NCI-H2196 (cell line): ENCODE measurements around the gene RAB43.
"Not testable (repeated sequence)": the region's sequence is repeated elsewhere in the genome, so short reads cannot be mapped to it uniquely, and the experiment has no call there.

Experiments
- DNase-seq: peaks from one replicate; lab custom pipeline; 2025; ENCODE audit not compliant: unreplicated experiment; lab: John Stamatoyannopoulos, UW

Gene RAB43

DNA sequence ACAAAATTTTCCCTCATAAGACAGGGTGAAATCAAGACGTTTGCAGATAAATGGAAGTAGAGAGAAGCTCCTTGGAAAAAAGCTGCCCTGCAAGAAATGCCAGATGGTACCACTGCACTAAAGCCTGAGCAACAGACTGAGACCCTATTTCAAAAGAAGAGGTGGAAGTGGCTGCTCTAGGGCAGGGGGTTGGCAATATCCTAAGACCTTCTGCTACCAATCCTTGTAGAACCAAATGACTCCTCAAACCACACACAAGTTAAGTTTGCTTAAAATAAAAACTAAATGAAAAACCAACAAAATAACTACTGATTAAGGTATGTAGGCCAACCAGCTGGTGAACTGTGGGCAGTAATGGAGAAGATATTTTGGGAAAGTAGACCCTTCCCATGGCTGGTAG lies 21.3 kb downstream of the RAB43 start:
- no peak for DNase-seq

DNA sequence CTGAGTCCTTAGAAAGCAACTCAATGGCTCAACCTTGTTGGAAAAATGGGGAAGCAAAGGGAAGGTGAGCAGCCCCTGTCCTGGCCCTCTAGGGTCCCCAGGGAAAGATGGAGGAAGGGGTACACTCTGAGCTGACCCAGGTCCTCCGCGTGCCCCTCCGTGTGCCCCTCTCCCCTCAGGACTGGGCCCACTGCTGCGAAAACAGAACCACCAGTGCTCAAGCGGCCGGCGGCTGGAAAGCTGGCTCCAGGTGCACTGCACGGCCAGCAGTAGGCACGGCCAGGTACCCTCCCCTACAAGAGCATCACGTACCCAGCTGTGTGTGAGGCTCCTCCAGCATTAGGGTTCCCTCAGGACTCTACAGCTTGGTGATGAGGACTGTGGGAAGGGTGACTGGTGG lies 26.3 kb downstream of the RAB43 start:
- DNase-seq = no peak

DNA sequence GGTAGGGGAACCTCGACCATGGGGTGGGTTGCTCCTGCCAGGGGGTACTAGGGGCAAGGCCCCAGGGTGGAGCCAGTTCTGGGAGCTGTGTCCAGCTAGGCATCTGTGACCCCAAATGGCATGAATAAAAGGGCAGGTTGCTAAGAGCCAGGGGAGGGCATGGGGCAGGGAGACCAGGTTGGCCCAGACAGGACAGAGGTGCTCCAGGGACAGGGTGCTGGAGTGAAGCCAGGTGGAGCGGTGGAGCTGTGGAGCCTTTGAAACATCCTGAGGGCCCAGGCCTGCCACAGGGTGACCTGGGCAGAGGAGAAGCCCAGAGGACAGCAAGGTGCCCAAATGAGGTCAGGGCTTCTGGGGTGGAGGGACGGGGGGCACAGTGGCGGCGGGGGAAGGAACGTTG lies 33.3 kb downstream of the RAB43 start:
- DNase-seq = not testable (repeated sequence)

DNA sequence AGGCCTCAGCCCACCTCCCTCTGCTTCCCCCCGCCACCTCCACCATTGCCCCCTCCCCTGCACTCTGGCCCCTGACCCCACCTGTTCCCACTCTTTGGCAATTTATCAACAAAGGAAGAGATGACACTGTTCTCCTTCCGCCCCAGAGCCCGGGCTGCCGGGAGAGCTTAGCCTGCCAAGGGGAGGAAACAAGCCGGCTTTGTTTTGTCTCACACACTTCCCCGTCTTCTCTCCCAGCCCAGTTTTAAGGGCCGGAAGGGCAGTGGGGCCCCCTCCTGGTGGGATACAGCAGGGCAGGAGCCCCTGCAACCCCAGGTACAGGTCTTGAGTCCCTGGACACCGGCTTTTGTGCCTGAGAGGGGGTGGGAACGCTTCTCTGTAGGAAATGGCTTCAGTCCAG lies 33.7 kb downstream of the RAB43 start:
- peak; percentile 58 for DNase-seq

DNA sequence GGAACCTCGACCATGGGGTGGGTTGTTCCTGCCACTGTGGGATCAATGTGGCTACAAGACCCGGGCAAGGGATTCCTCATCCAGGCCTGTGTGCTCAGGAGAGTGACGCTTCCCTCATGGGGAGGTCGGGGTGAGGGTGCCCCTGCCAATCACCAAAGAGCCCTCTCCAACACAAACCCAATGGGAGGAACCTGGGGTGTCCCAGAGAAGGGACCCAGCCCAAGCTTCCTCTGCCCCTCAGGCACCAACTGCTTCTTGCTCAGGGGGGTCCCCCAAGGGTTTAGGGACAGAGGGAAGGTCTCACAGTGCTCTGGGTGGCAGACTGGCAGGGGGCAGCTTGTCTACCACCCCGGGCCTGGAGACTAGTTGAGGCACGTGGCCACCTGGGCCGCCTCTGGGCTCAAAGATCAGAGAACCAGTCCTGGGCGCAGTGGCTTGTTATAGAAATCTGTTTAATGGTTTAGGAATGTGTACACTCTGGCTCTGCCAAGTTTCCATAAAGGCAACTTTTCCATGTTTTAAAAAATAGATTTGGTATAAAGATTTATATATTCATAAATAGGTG lies 34.4 kb downstream of the RAB43 start:
- no peak for DNase-seq

DNA sequence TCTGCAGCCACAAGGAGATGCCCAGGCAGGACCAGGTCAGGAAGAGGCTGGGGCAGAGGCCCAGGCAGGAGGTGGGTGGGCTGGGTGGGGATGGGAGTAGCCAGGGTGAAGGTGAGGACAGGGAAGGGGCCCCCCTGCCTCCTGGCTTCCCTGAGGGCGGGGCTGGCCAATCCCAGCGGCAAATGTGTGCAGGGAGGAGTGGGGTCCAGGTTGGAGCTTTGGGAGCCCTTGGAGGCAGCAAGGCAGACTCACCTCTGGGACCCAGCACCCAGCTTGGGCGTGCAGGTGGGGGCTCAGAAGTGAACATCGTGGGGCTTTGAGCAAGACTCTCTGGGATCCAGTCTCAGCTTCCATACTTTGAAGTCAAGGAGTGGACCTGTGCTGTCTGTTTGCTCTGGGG lies 35.8 kb downstream of the RAB43 start:
- DNase-seq = no peak

DNA sequence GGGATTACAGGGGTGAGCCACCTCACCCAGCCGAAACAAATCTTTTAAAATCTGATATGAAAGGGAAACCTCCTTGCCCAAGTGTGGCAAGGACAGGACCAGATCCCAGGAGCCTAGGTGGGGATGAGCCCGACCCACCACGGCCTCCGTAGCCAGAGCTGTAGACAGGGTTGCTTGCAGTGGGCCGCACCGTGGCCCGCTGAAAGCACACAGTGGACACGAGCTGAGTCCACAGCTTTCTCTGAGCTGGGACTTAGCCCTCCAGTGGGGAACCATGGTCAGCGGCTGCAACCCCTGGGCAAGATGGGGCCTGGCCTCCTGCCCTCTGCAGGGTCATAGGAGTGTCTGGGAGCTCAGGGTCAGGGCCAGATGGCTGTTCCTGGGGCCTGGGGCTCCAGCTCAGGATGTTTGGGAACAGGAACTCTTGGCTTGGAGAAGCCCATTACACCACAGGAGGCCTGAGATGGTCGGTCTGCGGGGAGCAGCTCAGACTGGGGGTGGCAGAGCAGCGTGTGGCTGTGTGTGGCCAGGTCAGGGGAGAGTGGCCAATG lies 36.4 kb downstream of the RAB43 start:
- no peak for DNase-seq

DNA sequence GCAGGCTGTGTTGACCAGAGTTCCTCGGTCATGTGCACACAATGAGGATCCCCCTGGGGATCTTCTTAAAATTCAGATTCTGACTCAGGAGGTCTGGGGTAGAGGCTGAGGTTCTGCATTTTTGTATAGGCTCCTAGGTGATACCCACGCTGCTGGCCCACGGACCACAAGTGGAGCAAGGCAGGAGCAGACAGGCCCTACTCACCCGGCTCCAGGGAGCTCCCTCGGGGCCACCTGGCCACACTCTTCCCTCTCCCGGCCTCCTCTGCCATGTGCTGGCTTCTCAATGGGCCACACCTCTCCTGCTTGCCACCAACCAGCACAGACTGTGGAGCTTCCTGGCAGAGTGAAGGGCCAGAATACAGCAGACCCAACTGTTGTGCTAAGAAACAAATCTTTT lies 37.1 kb downstream of the RAB43 start:
- DNase-seq = no peak

DNA sequence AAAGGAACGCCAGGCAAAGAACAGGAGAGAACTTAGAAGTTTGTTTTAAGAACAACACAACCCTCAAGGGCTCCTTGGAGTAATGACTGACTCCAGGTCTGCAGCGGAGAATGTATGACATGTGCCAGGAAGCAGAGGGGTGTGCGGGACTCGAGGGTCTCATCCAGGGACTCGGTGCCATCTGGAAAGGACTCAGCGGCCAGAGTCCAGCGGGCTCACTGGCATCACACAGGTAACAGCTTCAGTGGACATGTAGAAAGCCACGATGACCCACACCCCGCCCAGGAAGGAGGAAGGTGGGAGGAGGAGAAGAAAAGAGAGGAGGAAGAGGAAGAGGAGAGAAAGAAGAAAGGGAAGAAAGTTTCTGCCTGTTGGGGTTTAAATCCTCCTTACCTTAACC lies 39.6 kb downstream of the RAB43 start:
- no peak for DNase-seq

DNA sequence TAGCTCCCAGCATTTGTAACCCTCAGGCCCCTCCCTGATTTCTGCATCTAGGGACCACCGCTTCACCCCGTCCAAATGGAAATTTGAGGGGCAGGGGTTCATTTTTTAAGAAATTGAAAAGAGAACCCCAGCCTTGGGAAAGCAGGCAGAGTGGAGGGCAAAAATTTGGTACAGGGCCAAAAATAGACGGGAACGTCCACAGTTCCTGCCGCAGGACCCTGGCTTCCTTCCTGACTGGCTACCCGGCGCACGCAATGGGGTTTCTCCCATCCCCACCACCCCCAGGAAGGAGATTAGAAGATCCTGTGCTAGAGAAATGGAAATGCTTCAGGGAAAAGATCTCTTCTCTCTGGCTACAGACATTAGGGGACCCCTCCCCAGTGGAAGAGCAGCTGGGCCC lies 40.1 kb downstream of the RAB43 start:
- no peak for DNase-seq

DNA sequence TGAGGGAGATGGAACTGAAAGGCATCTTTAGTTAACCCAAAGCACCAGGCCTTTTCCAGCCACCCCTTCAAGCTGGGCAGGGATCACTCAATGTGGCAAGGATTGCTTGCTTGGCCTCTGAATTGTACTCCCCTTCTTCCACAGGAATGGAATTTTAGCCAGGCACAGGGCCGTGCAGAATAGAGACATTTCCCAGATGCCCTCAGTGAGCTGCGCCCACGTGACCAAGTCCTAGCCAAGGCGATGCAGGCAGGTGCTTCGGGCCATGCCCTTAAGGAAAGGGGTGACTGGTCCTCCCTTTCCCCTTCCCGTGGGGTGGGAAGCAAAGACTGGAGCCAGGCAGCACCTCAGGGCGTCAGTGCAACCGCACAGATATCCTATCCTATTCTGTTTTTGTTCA lies 43.1 kb downstream of the RAB43 start:
- DNase-seq = no peak

DNA sequence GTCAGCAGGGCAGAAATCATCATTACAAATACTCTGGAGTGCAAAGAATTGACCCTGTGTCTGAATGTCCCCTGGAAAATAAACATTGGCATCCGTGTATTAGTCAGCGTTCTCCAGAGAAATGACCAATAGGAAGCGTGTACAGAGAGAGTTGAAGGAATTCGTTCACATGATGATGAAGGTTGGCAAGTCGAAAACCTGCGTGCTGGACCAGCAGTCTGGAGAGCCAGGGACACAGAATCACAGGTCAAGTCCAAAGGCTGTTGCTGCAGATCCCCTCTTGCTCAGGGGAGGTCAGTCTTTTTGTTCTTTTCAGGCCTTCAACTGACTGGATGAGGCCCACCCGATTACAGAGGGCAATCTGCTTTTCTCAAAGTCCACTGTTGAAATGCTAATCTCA lies 44.4 kb downstream of the RAB43 start:
- DNase-seq = no peak

DNA sequence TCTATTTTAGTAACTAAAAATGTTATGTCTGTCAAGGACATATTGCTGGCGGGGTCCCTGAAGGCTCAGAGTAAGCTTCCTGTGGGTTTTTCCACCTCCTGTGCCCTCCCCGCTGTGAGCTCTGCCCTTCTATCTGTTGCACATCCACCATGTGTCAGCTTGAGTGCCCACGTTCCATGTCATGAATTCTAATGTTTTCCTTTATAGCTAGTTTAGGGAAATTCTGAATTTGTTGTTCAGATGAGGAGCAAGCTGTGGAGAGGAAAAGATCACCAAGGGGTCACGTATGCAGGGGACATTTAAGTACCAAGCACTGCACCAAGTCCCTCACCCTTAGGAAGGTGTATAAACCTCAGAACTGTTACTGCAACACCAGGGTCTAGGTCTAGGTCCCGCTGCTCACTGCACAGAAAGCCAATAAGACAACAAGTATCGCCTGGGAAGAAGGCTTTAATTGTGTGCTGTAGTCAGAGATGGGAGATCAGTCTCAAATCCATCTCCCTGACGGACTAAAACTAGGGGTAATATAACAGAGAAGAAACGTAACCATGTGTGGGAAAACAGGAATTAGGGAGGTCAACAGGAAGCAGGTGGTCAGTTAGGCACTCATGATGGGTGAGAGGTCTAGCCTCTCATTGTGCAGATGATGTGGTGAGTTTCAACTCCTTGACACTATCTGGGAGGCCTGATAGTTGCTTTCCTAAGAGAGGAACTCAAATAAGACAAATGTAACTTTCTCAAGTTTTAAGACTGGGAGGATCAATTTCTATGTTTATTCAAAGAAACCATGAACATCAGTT lies 51.3 kb downstream of the RAB43 start:
- no peak for DNase-seq

DNA sequence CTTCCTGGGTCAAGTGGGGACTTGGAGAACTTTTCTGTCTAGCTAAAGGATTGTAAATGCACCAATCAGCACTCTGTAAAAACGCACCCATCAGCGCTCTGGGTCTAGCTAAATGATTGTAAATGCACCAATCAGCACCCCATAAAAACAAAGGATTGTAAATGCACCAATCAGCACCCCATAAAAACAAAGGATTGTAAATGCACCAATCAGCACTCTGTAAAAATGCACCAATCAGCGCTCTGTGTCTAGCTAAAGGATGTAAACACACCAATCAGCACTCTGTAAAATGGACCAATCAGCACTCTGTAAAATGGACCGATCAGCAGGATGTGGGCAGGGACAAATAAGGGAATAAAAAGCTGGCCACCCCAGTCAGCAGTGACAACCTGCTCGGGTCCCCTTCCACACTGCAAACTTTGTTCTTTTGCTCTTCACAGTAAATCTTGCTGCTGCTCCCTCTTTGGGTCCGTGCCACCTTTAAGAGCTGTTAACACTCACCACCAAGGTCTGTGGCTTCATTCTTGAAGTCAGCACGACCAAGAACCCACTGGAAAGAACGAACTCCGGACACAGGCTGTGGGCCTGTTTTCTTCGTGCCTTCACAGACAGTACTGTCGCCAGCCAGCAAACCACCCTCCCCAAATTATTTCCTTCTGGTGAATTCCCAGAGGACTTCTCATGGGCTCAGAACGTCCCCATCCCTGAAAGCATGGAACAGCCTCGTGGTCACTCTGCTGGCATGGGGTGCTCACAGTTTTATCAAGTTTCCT lies 52.1 kb downstream of the RAB43 start:
- not testable (repeated sequence) for DNase-seq

DNA sequence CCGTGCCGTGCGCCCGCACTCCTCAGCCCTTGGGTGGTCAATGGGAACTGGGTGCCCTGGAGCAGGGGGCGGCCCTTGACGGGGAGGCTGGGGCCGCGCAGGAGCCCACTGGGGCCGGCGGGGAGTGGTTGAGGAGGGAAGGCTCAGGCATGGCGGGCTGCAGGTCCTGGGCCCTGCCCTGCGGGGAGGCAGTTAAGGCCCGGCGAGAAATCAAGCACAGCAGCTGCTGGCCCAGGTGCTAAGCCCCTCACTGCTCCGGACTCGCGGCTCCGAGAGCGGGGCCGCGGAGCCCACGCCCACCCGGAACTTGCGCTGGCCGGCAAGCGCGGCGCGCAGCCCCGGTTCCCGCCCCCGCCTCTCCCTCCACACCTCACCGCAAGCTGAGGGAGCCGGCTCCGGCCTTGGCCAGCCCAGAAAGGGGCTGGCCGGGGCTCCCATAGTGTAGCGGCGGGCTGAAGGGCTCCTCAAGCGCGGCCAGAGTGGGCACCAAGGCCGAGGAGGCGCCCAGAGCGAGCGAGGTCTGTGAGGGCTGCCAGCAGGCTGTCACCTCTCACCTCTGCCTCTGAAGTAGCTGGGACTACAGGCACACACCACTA lies 53.2 kb downstream of the RAB43 start:
- DNase-seq = no peak

DNA sequence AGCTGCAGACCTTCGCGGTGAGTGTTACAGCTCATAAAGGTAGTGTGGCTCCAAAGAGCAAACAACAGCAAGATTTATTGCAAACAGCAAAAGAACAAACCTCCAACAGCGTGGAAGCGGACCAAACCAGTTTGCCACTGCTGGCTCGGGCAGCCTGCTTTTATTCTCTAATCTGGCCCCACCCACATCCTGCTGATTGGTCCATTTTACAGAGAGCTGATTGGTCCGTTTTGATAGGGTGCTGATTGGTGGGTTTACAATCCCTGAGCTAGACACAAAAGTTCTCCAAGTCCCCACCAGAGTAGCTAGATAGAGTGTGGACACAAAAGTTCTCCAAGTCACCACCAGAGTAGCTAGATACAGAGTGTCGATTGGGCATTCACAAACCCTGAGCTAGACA lies 53.9 kb downstream of the RAB43 start:
- not testable (repeated sequence) for DNase-seq

DNA sequence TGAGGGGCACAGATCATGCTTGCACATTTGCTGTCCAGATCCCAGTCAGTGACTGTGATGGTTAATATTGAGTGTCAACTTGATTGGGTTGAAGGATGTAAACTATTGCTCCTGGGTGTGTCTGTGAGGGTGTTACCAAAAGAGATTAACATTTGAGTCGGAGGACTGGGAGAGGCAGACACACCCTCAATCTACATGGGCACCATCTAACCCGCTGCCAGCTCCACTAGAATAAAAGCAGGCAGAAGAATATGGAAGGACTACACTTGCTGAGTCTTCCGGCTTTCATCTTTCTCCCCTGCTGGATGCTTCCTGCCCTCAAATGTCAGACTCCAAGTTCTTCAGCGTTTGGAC lies 55.9 kb downstream of the RAB43 start:
- DNase-seq = no peak

DNA sequence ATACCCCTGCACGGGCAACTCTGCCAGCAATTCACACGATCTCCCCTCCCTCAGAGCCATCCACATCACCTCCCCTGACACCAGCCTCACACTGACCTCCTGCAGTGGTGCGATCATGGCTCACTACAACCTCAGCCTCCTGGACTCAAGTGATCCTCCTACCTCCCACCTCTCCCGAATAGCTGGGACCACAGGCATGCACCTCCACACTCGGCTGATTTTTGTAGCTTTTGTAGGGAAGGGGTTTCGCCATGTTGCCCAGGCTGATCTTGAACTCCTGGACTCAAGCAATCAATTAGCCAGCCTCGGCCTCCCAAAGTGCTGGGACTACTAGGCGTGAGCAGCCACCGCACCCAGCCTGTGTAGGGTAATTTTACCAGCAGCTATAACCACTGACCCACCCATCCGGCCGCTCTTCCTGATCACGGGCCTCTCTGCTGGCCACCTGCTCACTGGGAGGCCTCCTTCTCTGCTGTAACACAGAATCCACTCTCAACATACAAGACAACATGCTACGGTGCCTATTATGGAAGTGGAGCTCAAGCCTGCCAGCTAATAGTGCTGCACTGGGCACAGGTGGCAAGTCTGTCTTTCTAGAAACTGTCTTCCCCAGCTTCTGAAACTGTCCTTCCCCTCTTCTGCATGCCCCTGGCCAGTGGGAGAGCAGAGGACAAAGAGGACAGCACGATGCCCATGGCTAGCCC lies 56.4 kb downstream of the RAB43 start:
- no peak for DNase-seq

DNA sequence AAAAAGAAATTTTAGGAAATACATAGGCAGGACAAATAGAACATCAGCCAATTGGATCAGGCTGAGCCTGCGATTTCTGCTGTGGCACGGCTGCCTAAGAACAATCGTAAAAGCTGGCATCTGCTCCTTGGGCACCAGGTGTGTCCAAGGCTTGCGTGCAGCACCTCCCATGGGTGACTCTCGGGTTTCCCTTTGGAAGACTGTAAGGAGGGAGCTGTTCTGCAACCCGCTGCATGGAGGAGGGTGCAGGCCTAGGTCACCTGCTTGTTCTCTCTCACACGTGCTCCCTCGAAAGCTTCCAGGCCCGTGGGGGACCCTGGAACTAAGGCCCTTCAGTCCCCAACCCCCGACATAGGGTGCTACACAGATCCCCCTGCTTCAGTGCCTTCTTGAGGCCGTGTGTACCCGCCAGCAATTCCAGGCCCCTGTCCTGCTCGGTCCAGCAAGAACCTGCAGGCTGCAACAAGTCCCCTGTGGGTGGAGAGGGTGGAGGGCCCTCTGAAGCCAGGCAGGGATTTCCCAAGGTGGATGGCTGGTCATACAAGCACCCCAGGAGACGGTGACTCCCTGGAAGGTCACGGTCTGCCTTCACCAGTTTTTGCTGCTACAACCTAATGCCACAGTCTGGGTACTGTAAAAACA lies 57.6 kb downstream of the RAB43 start:
- peak; percentile 89 for DNase-seq

DNA sequence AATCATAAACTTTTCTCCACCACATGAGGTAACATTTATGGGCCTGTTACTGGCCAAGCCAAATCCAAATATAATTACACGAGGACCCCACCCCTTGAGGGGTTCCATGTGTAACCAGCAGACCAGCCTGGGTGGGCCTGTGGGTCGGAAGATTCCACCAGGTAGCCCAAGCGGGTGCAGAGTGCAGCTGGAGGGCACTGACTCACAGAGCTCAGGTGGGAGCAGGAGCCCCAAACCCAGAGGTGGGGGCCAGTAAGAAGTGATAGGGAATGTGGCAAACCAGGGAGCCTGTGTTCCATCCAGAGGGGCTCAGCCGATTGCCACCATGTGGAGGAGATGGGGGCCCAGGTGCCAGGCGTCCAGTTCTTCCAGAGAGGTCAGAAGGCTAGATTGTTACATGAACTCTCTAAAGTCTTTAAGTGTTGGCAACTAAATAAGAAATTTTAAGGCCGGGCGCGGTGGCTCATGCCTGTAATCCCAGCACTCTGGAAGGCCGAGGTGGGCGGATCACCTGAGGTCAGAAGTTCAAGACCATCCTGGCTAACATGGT lies 58.4 kb downstream of the RAB43 start:
- DNase-seq = no peak
